ENCODE data around the gene UQCRFS1.
"Not testable (repeated sequence)": the region's sequence is repeated elsewhere in the genome, so short reads cannot be mapped to it uniquely, and the experiment has no call there.

UQCRFS1 gene

GRCh38 chr19:29212356-29212647, 649 bp downstream of the UQCRFS1 start:
- DNase-seq = no peak

- no peak for DNase-seq
Measured at GRCh38 chr19:29211562-29212355, 1.2 kb downstream of the UQCRFS1 start.

- not testable (repeated sequence) for DNase-seq
Measured at GRCh38 chr19:29211041-29211440, 1.9 kb downstream of the UQCRFS1 start.

- not testable (repeated sequence) for DNase-seq
Measured at GRCh38 chr19:29210502-29210901, 2.4 kb downstream of the UQCRFS1 start.

- DNase-seq = not testable (repeated sequence)
Measured at GRCh38 chr19:29207403-29208187, 5.4 kb downstream of the UQCRFS1 start.

- no peak for DNase-seq
Measured at GRCh38 chr19:29206453-29206852, 6.5 kb downstream of the UQCRFS1 start.

GRCh38 chr19:29202281-29202680, 10.7 kb downstream of the UQCRFS1 start:
- DNase-seq = no peak

GRCh38 chr19:29201855-29202254, 11.1 kb downstream of the UQCRFS1 start:
- no peak for DNase-seq

GRCh38 chr19:29194658-29195057, 18.3 kb downstream of the UQCRFS1 start:
- no peak for DNase-seq

- peak; percentile 5 for DNase-seq
Measured at GRCh38 chr19:29193155-29193554, 19.8 kb downstream of the UQCRFS1 start.

GRCh38 chr19:29191005-29191404, 21.9 kb downstream of the UQCRFS1 start:
- DNase-seq = no peak

- no peak for DNase-seq
Measured at GRCh38 chr19:29189033-29189360, 24.0 kb downstream of the UQCRFS1 start.

- no peak for DNase-seq
Measured at GRCh38 chr19:29188289-29189032, 24.5 kb downstream of the UQCRFS1 start.

GRCh38 chr19:29187676-29188075, 25.3 kb downstream of the UQCRFS1 start:
- no peak for DNase-seq

- DNase-seq = no peak
Measured at GRCh38 chr19:29185427-29185826, 27.5 kb downstream of the UQCRFS1 start.

- DNase-seq = no peak
Measured at GRCh38 chr19:29176981-29177754, 35.8 kb downstream of the UQCRFS1 start.

GRCh38 chr19:29173896-29174295, 39.1 kb downstream of the UQCRFS1 start:
- DNase-seq = no peak

GRCh38 chr19:29172302-29172701, 40.6 kb downstream of the UQCRFS1 start:
- no peak for DNase-seq

GRCh38 chr19:29171525-29171924, 41.4 kb downstream of the UQCRFS1 start:
- DNase-seq = no peak

GRCh38 chr19:29170554-29170953, 42.4 kb downstream of the UQCRFS1 start:
- no peak for DNase-seq

- DNase-seq = no peak
Measured at GRCh38 chr19:29162694-29163093, 50.3 kb downstream of the UQCRFS1 start.

- DNase-seq = no peak
Measured at GRCh38 chr19:29155683-29156082, 57.3 kb downstream of the UQCRFS1 start.
